Dedifferentiated amniotic fluid mesenchymal stem cell (primary cell): ENCODE results near the gene DOLK.
"Not testable (repeated sequence)": the region's sequence is repeated elsewhere in the genome, so short reads cannot be mapped to it uniquely, and the experiment has no call there.

Source experiments
- DNase-seq: peaks from one replicate; pipeline ENCODE4 v3.0.0-alpha.2; 2016; ENCODE audit errors: extremely low spot score

Gene DOLK

GRCh38 chr9:128947527-128948301 lies at the start of gene DOLK, which contains the start of gene NUP188:
DOLK (minus strand) TSS chr9:128947603; CDS start chr9:128947303, 300 bp downstream.
NUP188 (plus strand) TSS chr9:128947699; CDS start chr9:128947720, 21 bp downstream.
- peak; percentile 92 for DNase-seq

GRCh38 chr9:128995791-128996190 lies 48.4 kb upstream of the DOLK start:
- DNase-seq: no peak

- no peak for DNase-seq
These were observed 45.6 kb upstream of the DOLK start for GRCh38 chr9:128992995-128993394.

GRCh38 chr9:128987805-128988204 lies 40.4 kb upstream of the DOLK start:
- DNase-seq: peak; percentile 75

- DNase-seq: no peak
These were observed 39.3 kb upstream of the DOLK start for GRCh38 chr9:128986671-128987070.

- DNase-seq: no peak
These were observed 36.1 kb upstream of the DOLK start for GRCh38 chr9:128983536-128983935.

GRCh38 chr9:128979111-128979510 lies 31.7 kb upstream of the DOLK start:
- no peak for DNase-seq

GRCh38 chr9:128972956-128973355 lies 25.6 kb upstream of the DOLK start:
- peak; percentile 31 for DNase-seq

GRCh38 chr9:128969491-128969890 lies 22.1 kb upstream of the DOLK start:
- DNase-seq: no peak

GRCh38 chr9:128961403-128961802 lies 14.0 kb upstream of the DOLK start:
- not testable (repeated sequence) for DNase-seq

- DNase-seq: no peak
These were observed 201 bp downstream of the DOLK start for GRCh38 chr9:128947277-128947526.

- no peak for DNase-seq
These were observed 679 bp downstream of the DOLK start for GRCh38 chr9:128946571-128947276.

GRCh38 chr9:128945798-128946501 lies 1.5 kb downstream of the DOLK start:
- no peak for DNase-seq

GRCh38 chr9:128944966-128945365 lies 2.4 kb downstream of the DOLK start:
- DNase-seq: not testable (repeated sequence)

GRCh38 chr9:128943832-128944620 lies 3.4 kb downstream of the DOLK start:
- DNase-seq: no peak

- DNase-seq: no peak
These were observed 6.3 kb downstream of the DOLK start for GRCh38 chr9:128940946-128941755.

GRCh38 chr9:128940271-128940921 lies 7.0 kb downstream of the DOLK start:
- no peak for DNase-seq

GRCh38 chr9:128937310-128938165 lies 9.9 kb downstream of the DOLK start:
- no peak for DNase-seq

GRCh38 chr9:128936171-128936865 lies 11.1 kb downstream of the DOLK start:
- no peak for DNase-seq
